ENCODE measurements around the gene ZFHX3. TPM values are rescaled to one million over a fixed set of nuclear protein-coding genes. Genes with fewer than 3 reads are reported as not detected.

Gene ZFHX3
- polyA plus RNA-seq, 1 donor = 24.3 TPM

DNA sequence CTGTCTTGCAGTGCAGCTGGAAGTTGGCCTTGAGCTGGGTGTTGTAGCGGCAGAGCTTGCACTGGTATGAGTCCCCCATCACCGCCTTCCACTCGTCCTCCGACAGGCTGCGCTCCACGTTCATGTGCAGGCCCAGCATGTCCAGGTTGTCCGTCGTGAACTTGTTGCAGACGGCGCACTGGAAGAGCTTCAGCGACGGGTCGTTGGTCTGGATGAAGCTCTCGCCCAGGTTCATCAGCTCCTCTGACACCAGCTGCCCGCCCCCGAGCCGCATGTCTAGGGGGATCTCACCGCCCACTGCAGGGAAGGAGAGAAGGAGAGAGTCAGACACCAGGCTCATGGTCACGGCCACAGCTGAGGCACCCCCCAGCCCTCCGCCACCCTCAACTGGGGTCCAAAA lies 97.3 kb downstream of the ZFHX3 start:
- no peak for DNase-seq

DNA sequence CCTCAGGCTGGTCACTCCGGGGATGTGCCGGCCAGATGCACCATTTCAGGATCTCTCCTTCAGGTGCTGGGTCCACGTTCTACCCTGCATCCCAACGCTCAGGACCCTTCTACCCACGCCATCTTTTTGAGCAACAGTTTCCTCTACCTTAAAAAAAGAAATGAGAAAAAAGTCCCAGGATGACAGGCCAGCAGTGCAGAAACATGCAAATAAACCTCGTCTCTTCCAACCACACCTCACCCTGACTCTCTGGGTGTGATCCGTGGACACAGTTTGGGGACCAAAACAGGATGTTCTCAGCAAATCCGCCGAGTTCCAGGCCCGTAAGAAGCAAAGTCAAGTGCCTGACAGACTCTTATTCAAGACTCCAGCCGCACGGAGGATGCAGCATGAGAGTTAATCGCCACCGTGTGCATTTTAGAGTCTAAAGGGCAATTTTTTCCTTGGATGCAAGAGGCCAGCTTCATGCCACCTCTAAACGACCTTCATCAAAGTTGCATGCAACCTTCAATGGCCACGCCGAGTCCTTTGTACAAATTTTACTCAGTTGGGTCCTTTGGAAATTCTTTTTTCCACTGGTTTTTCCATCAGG lies 99.6 kb downstream of the ZFHX3 start:
- DNase-seq = no peak

- no peak for DNase-seq
These were observed 100.3 kb downstream of the ZFHX3 start for GRCh38 chr16:72947379-72948237.

GRCh38 chr16:72946474-72947194 lies 101.3 kb downstream of the ZFHX3 start:
- no peak for DNase-seq

- DNase-seq = no peak
These were observed 101.9 kb downstream of the ZFHX3 start for GRCh38 chr16:72946063-72946462.

DNA sequence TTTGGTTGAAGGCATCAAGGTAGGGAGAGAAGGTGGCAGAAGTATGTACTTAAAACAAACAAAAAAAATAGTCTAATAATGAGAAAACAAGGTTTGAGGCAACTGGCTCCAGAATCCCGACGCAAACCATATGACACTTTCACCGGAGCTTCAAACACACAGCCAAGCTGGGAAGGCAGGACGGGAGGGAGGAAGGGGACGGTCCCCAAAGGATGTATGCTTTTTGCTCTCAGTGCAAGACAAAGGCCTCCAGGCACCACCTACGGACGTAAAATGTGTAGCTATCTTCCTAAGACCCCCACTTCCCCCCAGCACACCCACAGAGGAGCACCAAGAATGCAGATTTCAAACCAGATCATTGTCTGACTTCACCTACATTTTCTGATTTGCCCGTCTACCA lies 102.3 kb downstream of the ZFHX3 start:
- no peak for DNase-seq

DNA sequence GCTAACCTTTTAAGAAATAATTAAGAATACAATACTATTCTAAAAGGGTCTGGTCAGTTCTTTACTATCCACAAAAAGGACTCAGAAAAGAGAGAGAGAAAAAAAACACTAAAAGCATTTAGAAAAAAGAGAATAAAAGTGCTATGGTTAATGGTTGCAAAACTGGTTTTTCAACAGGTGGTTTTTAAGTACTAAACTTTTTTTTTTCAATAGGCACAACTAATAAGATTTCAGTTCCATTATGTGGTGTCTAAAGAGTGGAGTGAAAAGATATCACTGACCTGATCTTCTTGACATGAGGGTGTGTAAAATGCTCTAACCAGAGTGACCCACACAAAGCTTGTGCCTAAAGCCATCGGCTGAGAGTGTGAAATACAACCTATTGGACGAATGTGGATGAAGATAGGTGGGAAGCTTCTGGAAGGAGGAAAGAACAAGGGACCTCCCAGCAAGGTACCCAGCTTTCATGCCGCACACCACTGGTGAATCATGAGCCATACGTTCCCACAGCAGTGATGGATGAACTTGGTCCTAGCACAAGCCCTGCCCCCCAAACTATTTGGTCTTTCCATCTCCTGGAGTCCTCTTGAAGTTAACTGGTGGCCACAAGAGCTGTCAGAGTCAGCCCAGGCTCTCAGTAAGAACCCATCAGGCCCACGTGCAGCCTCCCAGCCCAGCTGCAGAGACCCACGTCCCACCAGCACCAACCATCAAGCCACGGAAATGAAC lies 103.0 kb downstream of the ZFHX3 start:
- DNase-seq = no peak

- DNase-seq = no peak
These were observed 105.9 kb downstream of the ZFHX3 start for GRCh38 chr16:72942021-72942420.

GRCh38 chr16:72940886-72941285 lies 107.0 kb downstream of the ZFHX3 start:
- no peak for DNase-seq

GRCh38 chr16:72939247-72939646 lies 108.7 kb downstream of the ZFHX3 start:
- no peak for DNase-seq

DNA sequence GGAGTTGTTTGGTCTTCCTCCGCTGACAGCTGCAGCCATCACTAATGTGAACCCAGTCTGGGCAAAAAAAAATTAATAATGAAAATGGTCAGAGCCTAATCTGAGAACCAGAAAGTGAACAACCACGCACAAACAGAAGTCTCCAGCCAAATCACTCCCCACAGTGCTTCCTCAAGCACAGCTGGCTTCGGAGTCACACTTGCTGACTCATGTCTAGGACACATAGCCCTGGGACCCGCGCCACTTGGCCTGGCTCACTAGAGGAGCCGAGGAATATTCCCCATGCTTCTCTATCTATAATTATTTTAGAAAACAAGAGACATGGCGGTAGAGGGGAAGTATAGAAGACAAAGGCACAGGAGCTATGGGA lies 109.1 kb downstream of the ZFHX3 start:
- no peak for DNase-seq

DNA sequence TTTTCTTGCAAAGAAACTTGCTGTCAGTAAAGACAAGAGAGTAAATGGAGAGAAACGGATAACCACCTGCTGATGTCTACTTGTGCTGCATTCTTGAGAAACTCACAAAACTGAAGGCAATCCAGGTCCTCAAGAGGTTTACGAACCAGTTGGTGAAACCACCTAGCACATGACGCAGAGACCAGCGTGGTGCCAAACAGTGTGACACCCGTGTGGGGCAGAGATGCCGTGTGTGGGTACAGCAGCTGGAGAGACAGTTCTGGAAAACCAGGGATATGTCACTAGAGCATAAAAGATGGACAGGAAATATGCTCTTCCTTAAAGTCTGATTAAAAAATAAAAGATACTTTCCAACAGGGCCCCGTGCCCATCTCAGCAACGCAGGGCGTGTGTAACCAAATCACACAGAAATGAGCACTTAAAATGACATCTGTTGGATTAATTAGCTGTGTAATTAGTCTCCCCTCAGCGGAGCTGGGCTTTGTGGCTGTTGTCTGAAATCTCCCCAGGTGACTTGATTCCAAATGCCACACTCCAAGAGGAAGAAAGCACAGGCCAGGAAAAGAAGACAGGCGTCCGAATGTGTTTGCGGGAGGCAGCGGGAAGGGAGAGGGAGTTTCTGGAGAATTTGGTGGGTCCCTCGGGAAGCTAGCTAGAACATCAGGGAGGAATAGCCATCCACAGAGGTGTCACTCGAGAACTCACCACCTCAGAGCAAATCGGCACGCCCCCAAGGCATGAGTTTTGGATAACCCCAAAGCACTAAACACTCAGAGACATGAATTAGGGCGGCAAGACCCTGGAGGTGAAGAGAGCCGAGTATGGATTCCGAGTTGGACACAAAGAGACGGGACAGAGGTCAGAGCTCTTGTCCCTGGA lies 109.8 kb downstream of the ZFHX3 start:
- DNase-seq = no peak

GRCh38 chr16:72937360-72937759 lies 110.6 kb downstream of the ZFHX3 start:
- DNase-seq = no peak

- DNase-seq = no peak
These were observed 111.5 kb downstream of the ZFHX3 start for GRCh38 chr16:72936408-72936807.

- DNase-seq = no peak
These were observed 112.0 kb downstream of the ZFHX3 start for GRCh38 chr16:72935896-72936295.

GRCh38 chr16:72934636-72935403 lies 113.1 kb downstream of the ZFHX3 start:
- DNase-seq = no peak

DNA sequence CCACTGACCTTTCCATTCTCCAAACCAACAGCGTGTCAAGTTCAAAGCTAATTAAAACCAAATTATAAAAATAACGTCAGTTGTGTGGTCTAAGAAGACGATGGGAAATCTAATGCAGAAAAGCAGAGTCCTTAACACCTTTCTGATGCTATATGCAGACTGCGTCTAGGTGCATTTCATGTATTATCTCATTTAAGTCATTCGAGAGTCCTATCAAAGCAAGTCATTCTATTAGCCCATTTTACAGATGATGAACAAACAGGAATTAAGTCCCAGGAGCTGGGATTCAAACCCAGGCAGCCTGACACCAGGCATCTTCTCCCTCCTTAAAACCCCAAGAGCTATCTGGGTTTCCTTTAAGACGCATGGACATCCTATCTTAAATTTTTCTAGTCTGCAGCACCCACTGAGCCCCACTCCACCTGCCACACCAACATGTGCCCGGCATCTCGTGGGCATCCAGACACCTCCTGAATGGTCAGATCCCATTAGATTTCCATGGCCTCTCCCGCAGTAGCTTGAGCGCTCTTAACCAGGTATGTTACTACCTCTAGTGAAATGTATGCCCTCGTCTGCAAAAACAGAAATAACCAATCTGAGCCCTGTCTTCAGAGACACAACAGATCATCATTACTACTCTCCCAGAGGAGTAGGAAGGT lies 115.1 kb downstream of the ZFHX3 start:
- no peak for DNase-seq

GRCh38 chr16:72932050-72932449 lies 115.9 kb downstream of the ZFHX3 start:
- no peak for DNase-seq

- DNase-seq = no peak
These were observed 117.5 kb downstream of the ZFHX3 start for GRCh38 chr16:72930396-72930795.
